RKO (cell line): ENCODE results near the gene CPLX1.

Experiments
- DNase-seq: peaks from one replicate; pipeline ENCODE4 v3.0.0-alpha.2; 2016; ENCODE audit warnings: low spot score

The CPLX1 gene

GRCh38 chr4:855880-856224 is 29.9 kb upstream of the CPLX1 start:
- DNase-seq: no peak

GRCh38 chr4:854356-854755 is 28.4 kb upstream of the CPLX1 start:
- no peak for DNase-seq

- no peak for DNase-seq
Measured at GRCh38 chr4:853416-853781, 27.5 kb upstream of the CPLX1 start.

GRCh38 chr4:851701-852430 is 25.9 kb upstream of the CPLX1 start:
- no peak for DNase-seq

DNA sequence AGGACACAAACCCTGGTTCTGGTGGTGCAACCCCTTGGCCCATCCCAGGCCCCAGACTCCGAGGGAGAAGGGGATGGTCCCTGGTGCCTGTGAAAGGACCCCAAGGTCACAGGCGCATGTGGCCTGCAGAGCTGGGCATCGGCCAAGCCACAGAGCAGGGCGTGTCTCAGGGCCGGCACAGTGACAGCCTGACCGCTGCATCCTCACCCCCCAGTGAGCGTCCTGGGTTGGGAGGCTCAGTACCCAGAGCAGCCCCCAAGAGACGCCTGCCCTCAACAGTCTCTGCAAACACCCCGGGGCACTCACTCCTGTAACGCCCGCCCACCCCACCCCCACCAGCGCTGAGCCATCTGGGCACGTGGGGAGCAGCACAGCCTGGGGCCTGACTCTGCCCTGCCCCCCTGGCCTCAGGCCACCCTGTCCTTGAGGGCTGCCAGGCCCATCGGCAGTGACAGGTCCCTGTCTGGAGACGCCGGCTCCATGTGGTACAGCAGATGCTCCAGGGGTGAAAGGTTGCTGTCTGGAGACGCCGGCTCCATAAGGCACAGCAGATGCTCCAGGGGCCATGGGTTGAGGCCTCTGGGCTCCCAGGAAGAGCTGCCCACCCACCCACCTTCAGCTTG is 24.5 kb upstream of the CPLX1 start:
- no peak for DNase-seq

GRCh38 chr4:849478-850175 is 23.7 kb upstream of the CPLX1 start:
- DNase-seq: no peak

DNA sequence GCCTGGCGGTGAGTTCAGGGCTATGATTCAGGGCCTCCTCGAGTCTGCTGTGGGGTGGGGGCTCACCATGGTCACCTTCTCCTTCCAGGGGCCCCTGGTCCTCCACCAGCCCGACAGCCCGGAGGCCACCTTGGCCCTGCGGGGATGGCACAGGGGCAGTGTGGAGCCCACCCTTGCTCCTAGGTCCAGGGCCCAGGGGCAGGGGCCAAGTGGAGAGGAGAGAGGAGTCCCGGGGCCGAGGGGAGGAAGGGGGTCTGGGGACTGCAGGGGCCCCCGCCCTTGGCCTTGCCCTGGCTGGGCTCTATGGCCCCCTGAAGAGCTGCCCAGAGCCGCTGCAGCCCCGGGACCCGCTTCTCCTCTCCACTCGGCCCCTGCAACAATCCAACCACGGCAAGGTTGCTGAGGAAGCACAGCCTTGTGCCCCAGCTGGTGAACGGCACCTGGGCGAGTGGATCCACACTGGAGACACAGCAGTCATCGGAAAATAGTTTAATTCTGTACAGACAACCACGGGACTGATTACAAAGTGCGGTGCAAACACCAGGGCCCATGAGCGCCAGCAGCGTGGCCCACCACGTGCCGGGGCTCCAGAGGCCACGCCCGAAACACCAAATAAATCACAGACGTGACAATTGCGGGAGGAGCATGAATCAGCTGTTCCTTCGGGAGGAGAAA is 23.0 kb upstream of the CPLX1 start:
- no peak for DNase-seq

DNA sequence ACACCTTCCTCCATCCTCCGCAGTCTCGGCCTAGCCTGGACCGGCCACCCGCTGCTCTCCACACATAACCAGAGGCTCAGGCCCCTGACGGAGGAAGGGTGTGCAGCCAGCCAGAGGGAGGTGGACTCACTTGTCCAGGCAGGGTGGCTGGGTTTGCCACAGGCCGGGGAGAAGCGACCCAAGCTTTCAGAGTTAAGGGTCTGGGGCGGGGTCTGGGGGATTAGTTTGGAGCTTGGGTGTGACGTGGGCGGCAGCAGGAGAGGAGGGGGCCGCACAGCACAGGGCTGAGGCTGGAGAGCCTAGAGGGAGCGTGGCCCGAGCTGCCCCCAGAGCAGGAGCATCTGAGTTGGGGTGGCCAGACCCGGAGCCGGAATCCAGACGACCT is 22.4 kb upstream of the CPLX1 start:
- no peak for DNase-seq

DNA sequence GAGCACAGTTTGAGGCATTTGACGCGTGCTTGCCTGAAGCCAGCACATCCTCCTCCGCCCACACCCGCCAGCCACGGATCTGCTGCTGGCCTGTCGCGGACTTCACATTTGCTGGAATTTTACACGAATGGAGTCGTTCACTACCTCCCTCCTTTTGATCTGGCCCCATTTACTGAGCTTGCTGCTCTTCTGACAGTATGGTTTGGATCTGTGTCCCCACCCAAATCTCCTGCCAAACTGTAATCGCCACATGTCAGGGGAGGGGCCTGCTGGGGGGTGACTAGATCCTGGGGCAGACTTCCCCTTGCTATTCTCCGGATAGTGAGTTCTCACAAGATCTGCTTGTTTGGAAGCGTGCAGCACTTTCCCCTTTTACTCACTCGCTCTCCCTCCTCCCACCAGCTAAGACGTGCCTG is 19.9 kb upstream of the CPLX1 start:
- DNase-seq: no peak

DNA sequence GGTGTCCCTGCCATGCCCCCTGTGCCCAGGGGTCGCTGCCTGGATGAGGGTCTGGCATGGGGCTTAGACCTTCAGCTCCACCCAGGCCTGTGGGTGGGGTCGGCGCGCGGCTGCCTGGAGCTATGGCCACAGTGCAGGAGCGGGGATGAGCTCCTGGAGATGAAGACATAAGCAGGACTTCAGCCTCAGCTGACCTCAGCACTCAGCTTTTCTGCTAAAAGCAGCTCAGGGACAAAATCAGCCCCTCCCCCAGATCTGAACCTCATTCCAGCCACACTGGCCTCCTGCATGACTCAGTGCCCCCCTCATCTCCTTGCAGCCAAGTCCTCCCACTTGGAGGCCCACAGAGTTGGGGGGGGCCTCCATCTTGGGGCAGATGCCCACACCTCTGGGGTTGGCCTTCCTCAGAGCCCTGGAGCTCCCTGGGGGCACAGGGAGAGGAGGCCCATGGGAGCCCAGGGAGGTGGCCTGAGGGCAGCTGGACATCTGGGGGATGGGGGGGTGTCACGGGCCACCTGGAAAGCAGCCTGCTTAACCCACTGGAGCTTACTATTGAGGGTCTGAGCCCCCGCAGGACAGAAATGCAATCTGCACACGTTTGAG is 19.4 kb upstream of the CPLX1 start:
- DNase-seq: peak; percentile 20

GRCh38 chr4:844752-845232 is 18.9 kb upstream of the CPLX1 start:
- no peak for DNase-seq

DNA sequence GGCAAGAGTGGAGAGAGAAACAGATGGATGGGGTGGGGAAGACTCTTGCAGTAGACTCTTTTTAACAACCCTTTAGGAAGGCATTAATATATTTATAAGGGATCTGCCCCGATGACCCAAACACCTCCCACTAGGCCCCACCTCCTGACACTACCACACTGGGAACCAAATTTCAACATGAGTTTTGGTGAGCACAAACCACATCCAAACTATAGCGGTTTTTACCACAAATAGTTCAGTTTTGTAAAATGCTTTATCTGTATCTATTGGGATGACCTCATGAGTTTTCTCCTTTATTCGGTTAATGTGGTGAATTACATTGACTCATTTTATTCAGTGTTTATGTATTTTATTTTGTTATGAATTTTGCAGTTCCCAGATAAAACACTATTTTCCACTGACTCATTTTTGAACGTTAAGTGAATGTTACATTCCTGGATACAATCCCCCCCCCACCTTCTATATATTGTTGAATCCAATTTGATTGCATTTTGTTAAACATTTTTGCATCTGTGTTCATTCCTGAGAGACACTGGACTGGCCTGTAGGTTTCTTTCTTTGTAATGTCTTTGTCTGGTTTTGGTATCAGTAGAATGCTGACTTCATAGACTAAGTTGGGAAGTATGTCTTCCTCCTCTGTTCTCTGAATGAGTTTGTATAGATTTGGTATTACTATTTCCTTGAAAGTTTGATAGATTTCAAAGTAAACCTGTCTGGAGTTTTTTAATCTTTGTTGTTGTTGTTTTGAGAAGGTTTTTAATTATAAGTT is 13.9 kb upstream of the CPLX1 start:
- DNase-seq: no peak

DNA sequence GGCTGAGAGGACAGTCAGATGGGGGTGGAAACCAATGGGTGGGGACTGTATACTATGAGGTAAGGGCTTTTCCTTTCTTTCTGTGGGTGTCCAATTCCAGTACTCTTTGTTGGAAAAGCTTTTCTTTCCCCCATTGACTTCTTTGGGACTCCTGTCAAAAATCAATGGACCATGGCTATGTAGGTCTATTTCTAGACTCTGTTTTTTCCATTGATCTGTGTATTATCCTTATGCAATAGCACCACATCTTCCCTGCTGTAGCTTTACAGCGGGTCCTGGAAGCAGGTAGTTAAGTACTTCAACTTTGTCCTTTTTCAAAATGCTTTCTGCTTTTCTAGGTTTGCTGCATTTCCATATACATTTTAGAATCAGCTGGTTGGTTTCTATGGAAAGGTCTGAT is 11.8 kb upstream of the CPLX1 start:
- DNase-seq: no peak

DNA sequence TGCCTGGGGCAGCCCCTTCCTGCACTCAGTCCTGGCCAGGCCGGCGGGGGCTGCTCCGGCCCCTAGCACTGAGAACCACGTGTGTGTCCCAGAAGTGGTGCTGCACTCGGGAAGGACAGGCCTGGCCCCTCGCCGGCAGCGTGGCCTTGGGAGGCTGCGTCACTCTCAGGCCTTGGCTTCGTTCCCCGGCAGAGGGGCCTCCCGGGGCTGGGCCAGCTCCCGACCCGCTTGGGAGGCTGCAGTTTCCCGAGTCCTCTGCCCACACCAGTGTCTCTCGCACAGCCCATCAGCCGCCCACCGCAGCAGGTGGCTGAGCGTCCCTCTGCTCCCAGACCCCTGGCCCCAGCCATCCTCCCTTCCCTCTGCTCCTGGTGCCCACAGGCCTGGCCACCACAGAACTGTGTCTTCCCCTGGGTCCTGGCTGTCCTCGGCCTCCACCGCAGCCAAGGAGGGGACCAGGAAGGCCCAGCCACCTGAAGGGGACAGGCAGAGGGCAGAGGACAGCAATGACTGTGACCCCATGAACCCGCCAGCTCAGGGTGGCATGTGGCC is 10.9 kb upstream of the CPLX1 start:
- DNase-seq: no peak

DNA sequence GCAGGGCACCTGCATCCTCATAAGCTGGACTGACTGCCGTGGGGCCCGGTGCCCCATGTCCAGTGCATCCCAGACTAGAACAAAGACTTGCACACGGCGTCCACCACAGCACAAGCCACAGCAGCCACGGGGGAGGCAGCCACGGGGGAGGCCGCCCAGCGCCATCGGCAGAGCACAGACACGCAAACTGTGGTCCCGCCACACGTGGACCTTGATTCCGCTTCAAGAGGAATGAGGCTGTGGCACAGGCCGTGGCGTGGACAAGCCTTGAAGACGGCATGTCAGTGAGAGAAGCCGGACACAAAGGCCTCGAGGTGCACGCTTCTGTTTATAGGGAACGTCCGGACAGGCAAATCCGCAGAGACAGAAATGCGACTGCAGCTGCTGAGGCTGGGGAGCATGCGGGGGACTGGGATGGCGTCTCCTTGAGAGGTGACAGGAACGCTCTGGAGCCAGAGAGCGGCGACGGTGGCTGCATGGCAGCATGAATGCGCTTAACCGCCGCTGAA is 10.1 kb upstream of the CPLX1 start:
- DNase-seq: no peak

- no peak for DNase-seq
Measured at GRCh38 chr4:835148-836002, 9.4 kb upstream of the CPLX1 start.

DNA sequence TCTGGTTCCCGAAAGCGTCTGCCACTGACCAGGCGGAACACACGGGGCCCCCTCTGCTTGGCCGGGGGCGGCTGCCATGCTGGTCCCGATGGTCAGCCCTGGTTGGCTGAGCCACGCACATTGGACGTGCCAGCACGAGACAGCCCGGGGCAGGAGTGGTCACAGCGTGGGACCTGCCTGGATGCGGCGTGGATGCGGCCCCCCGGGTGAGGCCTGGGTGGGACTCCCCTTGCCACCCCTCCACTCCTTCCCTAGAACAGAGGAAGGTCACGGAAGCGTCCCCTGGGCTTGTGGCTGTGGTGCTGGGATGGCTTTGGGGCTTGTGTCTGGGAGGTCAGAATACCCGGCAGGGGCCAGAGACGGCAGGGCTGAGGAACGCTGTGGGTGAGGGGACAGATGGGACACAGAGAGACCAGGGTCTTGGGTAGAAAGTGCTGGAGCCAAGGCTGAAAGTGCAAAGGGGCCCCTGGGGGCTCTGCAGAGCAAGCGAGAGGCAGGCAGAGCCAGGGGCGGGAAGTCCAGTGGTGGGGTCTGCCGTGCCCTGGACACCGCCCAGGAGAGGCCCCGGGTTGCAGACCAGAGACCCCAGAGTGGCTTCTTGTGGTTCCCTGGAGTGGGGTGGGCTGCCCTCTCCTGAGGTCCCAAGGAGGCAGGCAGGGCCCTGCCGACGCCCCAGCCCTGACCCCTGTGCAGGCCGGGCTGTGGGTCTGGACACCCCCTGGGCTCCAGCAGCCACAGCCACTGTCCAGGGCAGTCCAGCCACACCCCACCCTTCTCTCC is 8.6 kb upstream of the CPLX1 start:
- DNase-seq: no peak

GRCh38 chr4:833731-834367 is 7.9 kb upstream of the CPLX1 start:
- no peak for DNase-seq

- DNase-seq: no peak
Measured at GRCh38 chr4:833156-833555, 7.2 kb upstream of the CPLX1 start.
